Muscle layer of colon (tissue), 2 donors: Measurements from ENCODE around the gene DTD1.

Experiments
- H3K27ac ChIP-seq: one replicate; pipeline ENCODE4 v1.7.0; 2013; ENCODE audit warnings: low read depth, mild to moderate bottlenecking, low read length, moderate library complexity
- H3K27me3 ChIP-seq, 2 donors: one replicate each; pipeline ENCODE4 v1.7.0; 2013; ENCODE audit warnings: low read length in 2 of 2, mild to moderate bottlenecking in 2 of 2; ENCODE audit not compliant: insufficient read depth in 2 of 2, control insufficient read depth in 1 of 2
- H3K36me3 ChIP-seq: one replicate; pipeline ENCODE4 v1.7.0; 2013; ENCODE audit warnings: mild to moderate bottlenecking, low read length; ENCODE audit not compliant: insufficient read depth
- H3K4me1 ChIP-seq: one replicate; pipeline ENCODE4 v1.7.0; 2013; ENCODE audit warnings: mild to moderate bottlenecking, low read length; ENCODE audit not compliant: insufficient read depth
- H3K4me3 ChIP-seq, 2 donors: one replicate each; pipeline ENCODE4 v1.7.0; 2013; ENCODE audit warnings: low read length in 2 of 2, low read depth in 1 of 2, mild to moderate bottlenecking in 1 of 2, moderate library complexity in 1 of 2
- H3K9ac ChIP-seq: one replicate; pipeline ENCODE4 v1.7.0; 2013; ENCODE audit warnings: low read length
- H3K9me3 ChIP-seq: one replicate; pipeline ENCODE4 v1.7.0; 2013; ENCODE audit warnings: mild to moderate bottlenecking, low read length
- donor health status: abdominal sarcoma.
- donor health status: Adenocarcinoma of cecum.

Gene DTD1

GRCh38 chr20:18802012-18802634 lies 214.3 kb downstream of the DTD1 start:
- Histone ChIP-seq H3K27ac (no peak overlapping the region), H3K4me1 (no peaks in the 10 kb centered on the region), H3K27me3 (no peaks in the 10 kb centered on the region), H3K4me3 (no peak overlapping the region), H3K9me3 (no peaks in the 10 kb centered on the region), H3K36me3 (no peaks in the 10 kb centered on the region), H3K9ac (no peak overlapping the region)

DNA sequence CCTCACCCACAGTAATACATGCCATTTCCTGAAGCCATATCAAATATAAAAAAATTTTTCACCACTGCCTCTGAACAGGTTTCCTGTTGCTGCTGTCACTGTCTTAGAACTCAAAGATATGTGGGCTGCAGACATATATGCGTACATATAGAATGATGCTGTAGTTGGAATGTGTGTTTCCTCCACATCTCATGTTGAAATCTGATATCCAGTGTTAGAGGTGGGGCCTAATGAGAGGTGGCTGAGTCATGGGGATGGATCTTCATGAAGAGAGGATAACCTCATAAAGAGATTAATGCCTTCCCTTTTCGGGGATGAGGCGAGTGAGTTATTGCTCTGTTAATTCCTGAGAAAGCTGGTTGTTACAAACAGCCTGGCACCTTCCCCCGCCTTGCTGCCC lies 218.0 kb downstream of the DTD1 start:
- Histone ChIP-seq H3K27ac (no peak overlapping the region), H3K36me3 (no peaks in the 10 kb centered on the region), H3K4me3 (no peak overlapping the region), H3K9ac (no peak overlapping the region), H3K27me3 (no peaks in the 10 kb centered on the region), H3K4me1 (no peaks in the 10 kb centered on the region), H3K9me3 (no peaks in the 10 kb centered on the region)

DNA sequence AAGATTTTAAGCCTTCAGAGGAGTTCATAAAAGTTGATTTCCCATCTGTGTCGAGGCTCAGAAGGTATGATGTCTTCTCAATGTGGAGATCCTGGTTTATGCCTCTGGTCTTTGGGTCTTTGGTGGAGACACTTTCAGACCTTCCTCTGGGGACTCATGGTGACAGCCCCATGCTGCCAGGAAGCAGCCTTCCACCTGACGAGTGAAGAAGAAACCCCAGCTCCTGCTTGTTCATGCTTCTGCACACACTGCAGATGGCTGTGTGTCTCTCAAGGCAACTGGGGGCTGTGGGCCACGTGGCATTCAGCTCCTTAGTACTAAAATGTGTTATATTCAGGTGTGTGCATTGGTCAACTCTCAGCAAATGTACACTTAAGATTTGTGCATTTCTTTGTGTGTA lies 220.9 kb downstream of the DTD1 start:
- H3K9me3 ChIP-seq = no peaks in the 10 kb centered on the region
- no peaks in the 10 kb centered on the region for H3K36me3 ChIP-seq
- no peak overlapping the region for H3K9ac ChIP-seq
- no peak overlapping the region for H3K4me3 ChIP-seq
- no peaks in the 10 kb centered on the region for H3K4me1 ChIP-seq
- H3K27me3 ChIP-seq = no peaks in the 10 kb centered on the region
- no peak overlapping the region for H3K27ac ChIP-seq

DNA sequence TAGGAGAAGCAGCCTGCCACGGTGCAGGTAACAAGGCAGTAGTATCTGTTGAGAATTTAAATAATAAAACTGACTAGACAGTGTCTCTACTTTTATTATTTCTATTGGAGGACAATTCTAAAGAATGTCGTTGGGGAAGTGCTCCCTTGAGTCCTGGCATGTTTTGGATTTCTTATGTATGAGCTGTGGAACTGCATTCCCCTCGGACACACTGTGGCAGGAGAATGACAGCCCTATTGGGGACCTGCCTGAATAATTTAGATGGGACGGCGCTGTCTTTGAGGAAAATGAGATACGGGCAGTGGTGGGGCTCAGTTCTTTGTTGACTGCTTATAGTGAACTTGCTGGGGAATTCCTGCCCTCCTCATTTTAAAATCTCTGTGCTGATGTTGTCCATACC lies 223.3 kb downstream of the DTD1 start:
- H3K9me3 ChIP-seq = no peaks in the 10 kb centered on the region

DNA sequence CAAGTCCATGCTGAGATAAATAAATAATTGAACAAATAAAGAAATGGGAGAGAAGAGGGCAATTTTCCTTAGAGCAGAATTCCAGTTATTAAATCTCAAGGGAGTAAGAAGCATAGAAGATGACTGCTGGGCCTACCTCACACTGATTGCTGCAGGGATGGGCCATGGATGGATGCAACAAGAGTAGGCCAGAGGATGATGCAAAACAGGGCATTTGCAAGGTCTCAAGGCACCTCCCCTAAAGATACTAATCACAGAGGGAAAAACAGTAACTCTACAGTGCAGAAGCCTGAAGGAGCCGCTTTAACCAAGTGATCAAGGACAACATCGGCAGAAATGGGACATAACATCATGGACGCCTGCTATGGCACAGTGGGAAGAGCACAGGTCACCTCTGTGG lies 224.1 kb downstream of the DTD1 start:
- no peaks in the 10 kb centered on the region for H3K36me3 ChIP-seq
- H3K4me1 ChIP-seq = no peaks in the 10 kb centered on the region
- H3K4me3 ChIP-seq = no peak overlapping the region
- no peaks in the 10 kb centered on the region for H3K27me3 ChIP-seq
- no peak overlapping the region for H3K9ac ChIP-seq
- no peak overlapping the region for H3K27ac ChIP-seq
- no peaks in the 10 kb centered on the region for H3K9me3 ChIP-seq

More for the DNA sequence above, 223.3 kb downstream of the DTD1 start:
- Histone ChIP-seq H3K9ac (no peak overlapping the region), H3K27me3 (no peaks in the 10 kb centered on the region), H3K27ac (no peak overlapping the region), H3K4me3 (no peak overlapping the region), H3K4me1 (no peaks in the 10 kb centered on the region), H3K36me3 (no peaks in the 10 kb centered on the region)

DNA sequence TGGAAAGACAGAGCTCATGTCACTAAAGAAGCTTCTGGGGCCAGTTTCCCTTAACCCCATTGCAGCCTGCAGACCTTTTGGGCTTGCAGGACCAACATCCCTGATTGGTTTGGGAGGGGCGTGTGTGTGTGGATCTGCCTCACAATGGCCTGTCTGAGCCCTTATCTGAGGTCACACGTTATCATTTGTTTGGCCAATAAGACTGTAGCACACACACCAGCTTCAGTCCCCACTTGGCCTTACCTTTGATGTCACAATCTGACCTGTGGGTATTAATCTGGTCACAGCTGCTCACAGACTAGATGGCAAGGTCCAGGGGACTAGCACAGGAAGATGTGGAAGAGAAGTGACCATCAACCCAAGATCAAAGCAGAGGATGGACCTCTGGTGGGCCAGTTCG lies 225.6 kb downstream of the DTD1 start, which contains the start of gene SCP2D1:
SCP2D1 (plus strand) TSS at position 301 of the 400 bp plus-strand sequence; CDS start at position 334, 33 bp downstream.
- H3K9me3 ChIP-seq = no peaks in the 10 kb centered on the region

GRCh38 chr20:18815194-18815942 lies 227.5 kb downstream of the DTD1 start:
- no peaks in the 10 kb centered on the region for H3K9me3 ChIP-seq
- no peak overlapping the region for H3K4me3 ChIP-seq
- H3K9ac ChIP-seq = no peak overlapping the region
- H3K27me3 ChIP-seq = no peaks in the 10 kb centered on the region
- no peaks in the 10 kb centered on the region for H3K4me1 ChIP-seq
- no peaks in the 10 kb centered on the region for H3K36me3 ChIP-seq
- no peak overlapping the region for H3K27ac ChIP-seq

More for the DNA sequence above, 225.6 kb downstream of the DTD1 start, which contains the start of gene SCP2D1:
- Histone ChIP-seq H3K36me3 (no peaks in the 10 kb centered on the region), H3K9ac (no peak within 1 kb of the TSS), H3K27me3 (no peaks in the 10 kb centered on the region), H3K27ac (no peak within 1 kb of the TSS), H3K4me3 (no peak within 1 kb of the TSS), H3K4me1 (no peaks in the 10 kb centered on the region)
